Calu3 (cell line): ENCODE data around the gene FCER2. TPM values are rescaled to one million over a fixed set of nuclear protein-coding genes. Genes with fewer than 3 reads are reported as not detected.

ENCODE experiments used
- BruUV-seq: library from RNA; stranded (reverse); fragments of 400-500 nt; replicated peaks from 2 replicates; lab custom pipeline; 2021; lab: Mats Ljungman, UMichigan
- CTCF ChIA-PET: fragments of 300-600 bp; sonication (Branson Sonifier 250); formaldehyde crosslinking; loops from one replicate; lab custom pipeline; 2022; ENCODE audit warnings: antibody characterized with exemption; lab: Charles Lee
- DNase-seq: peaks from one replicate; pipeline ENCODE4 v3.0.0; 2022
- H3K27ac Mint-ChIP-seq: one replicate; pipeline ENCODE4 v1.8.0; 2022; ENCODE audit warnings: mixed read lengths; ENCODE audit not compliant: unreplicated experiment
- H3K27me3 Mint-ChIP-seq: one replicate; pipeline ENCODE4 v1.8.0; 2022; ENCODE audit warnings: mixed read lengths; ENCODE audit not compliant: unreplicated experiment
- H3K36me3 Mint-ChIP-seq: one replicate; pipeline ENCODE4 v1.8.0; 2022; ENCODE audit warnings: mild to moderate bottlenecking, moderate library complexity, mixed read lengths; ENCODE audit not compliant: insufficient read depth, unreplicated experiment
- H3K4me1 Mint-ChIP-seq: one replicate; pipeline ENCODE4 v1.8.0; 2022; ENCODE audit warnings: mild to moderate bottlenecking, low read depth, mixed read lengths; ENCODE audit not compliant: unreplicated experiment
- H3K4me3 Mint-ChIP-seq: one replicate; pipeline ENCODE4 v1.8.0; 2022; ENCODE audit warnings: mild to moderate bottlenecking, low read depth, moderate library complexity, mixed read lengths; ENCODE audit not compliant: unreplicated experiment
- H3K9me3 Mint-ChIP-seq: one replicate; pipeline ENCODE4 v1.8.0; 2022; ENCODE audit warnings: low read depth, mixed read lengths; ENCODE audit not compliant: unreplicated experiment
- CTCF ChIP-seq: fragments of 200-600 bp; IDR thresholded peaks from one replicate; pipeline ENCODE4 v1.8.0; 2022; ENCODE audit warnings: antibody characterized with exemption; ENCODE audit not compliant: unreplicated experiment
- intact Hi-C: fragments of 100-400 bp; cut with micrococcal nuclease; formaldehyde crosslinking; loops from one replicate; pipeline ENCODE4 v1.10.0; 2022; ENCODE audit not compliant: unreplicated experiment
- total RNA-seq: library from RNA; stranded (reverse); gene quantifications from 2 replicates; pipeline ENCODE4 v1.2.3, GENCODE V29; 2022

FCER2 gene
- total RNA-seq, 1 experiment from 2014 or later: not detected

DNA sequence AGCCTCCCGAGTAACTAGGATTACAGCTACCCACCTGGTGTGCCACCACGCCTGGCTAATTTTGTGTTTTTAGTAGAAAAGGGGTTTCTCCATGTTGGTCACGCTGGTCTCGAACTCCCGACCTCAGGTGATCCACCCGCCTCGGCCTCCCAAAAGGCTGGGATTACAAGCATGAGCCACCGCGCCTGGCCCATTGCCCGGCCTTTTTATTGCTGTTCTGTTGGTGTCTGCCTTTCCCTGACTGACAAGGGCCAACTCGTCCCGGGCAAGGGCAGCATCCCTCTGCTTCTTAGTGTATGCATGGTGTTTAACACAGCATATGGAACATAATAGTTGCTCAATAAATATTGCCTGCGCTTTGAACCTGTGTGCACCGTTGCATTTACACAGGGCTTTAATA lies 39.3 kb downstream of the FCER2 start:
- H3K4me1 Mint-ChIP-seq: no peaks in the 10 kb centered on the region
- H3K27me3 Mint-ChIP-seq: no peaks in the 10 kb centered on the region
- no TSS peak for BruUV-seq
- no peak overlapping the region for H3K4me3 Mint-ChIP-seq
- TF ChIP-seq CTCF: no peak
- no peak overlapping the region for H3K27ac Mint-ChIP-seq
- intact Hi-C loops: no loop called here
- CTCF ChIA-PET: no interaction called here
- no peaks in the 10 kb centered on the region for H3K36me3 Mint-ChIP-seq
- no peak for DNase-seq
- H3K9me3 Mint-ChIP-seq: no peaks in the 10 kb centered on the region

GRCh38 chr19:7661744-7662538 lies 40.0 kb downstream of the FCER2 start:
- H3K4me3 Mint-ChIP-seq: no peak overlapping the region

DNA sequence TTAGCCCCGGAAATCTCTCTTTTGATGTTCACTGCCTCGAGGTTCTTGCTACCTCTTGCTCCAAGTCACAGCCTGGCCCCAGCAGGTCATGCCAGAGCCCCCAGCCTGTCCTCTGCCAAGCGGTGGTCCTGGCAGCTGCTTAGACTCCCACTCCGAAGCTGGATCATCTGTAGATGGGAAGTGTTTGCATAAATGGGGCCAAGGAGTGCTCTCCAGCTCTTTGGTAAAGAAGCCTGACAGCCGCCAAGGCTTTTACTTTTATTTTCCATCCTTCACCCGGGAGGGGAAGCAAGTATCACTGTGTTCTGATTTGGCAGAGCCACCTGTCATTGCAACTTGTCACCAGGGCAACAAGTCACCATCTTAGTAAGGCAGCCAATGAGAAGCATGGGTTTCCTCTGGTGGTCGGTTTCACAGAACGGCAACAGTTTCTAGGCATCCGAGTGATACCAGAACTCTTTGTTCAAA lies 43.7 kb downstream of the FCER2 start:
- H3K4me1 Mint-ChIP-seq: peaks cover under 1% of the 10 kb centered on the region
- no peak overlapping the region for H3K27ac Mint-ChIP-seq
- DNase-seq: no peak
- CTCF ChIA-PET: no interaction called here
- intact Hi-C loops: no loop called here
- no peaks in the 10 kb centered on the region for H3K27me3 Mint-ChIP-seq
- peaks cover under 1% of the 10 kb centered on the region for H3K36me3 Mint-ChIP-seq
- TF ChIP-seq CTCF: no peak
- no peak overlapping the region for H3K4me3 Mint-ChIP-seq
- H3K9me3 Mint-ChIP-seq: no peaks in the 10 kb centered on the region
- BruUV-seq: no TSS peak

More at GRCh38 chr19:7661744-7662538, 40.0 kb downstream of the FCER2 start:
- CTCF ChIA-PET: no interaction called here
- no peaks in the 10 kb centered on the region for H3K9me3 Mint-ChIP-seq
- H3K27ac Mint-ChIP-seq: no peak overlapping the region
- no peaks in the 10 kb centered on the region for H3K36me3 Mint-ChIP-seq
- H3K27me3 Mint-ChIP-seq: no peaks in the 10 kb centered on the region
- no peak for DNase-seq
- no peak for TF ChIP-seq CTCF
- no peaks in the 10 kb centered on the region for H3K4me1 Mint-ChIP-seq
- BruUV-seq: no TSS peak
- intact Hi-C loops: no loop called here

- BruUV-seq: no TSS peak
- Mint-ChIP-seq H3K9me3 (no peaks in the 10 kb centered on the region), H3K4me3 (no peak overlapping the region), H3K4me1 (peaks cover 11% of the 10 kb centered on the region), H3K36me3 (peaks cover 7% of the 10 kb centered on the region), H3K27me3 (no peaks in the 10 kb centered on the region), H3K27ac (no peak overlapping the region)
- no peak for DNase-seq
- CTCF ChIA-PET: interaction anchor here (0.7 kb wide), 1 partner anchor 89 kb away, joined by 3 read pairs; no protein-coding TSS in a partner anchor
- TF ChIP-seq CTCF: no peak
- intact Hi-C loops: no loop called here
Measured at GRCh38 chr19:7657131-7657751, 44.7 kb downstream of the FCER2 start.
